GM20000 (cell line): ENCODE data around the gene RHCG.

Experiments used
- DNase-seq: peaks from one replicate; pipeline ENCODE4 v3.0.0; 2012; ENCODE audit warnings: low spot score
- TF ChIP-seq, protein P1 (sequence below): IDR thresholded peaks from 2 replicates; pipeline ENCODE4 v1.5.1; 2012; ENCODE audit warnings: mild to moderate bottlenecking, control low read depth; ENCODE audit errors: extremely low read depth, missing control alignments

Gene RHCG

DNA sequence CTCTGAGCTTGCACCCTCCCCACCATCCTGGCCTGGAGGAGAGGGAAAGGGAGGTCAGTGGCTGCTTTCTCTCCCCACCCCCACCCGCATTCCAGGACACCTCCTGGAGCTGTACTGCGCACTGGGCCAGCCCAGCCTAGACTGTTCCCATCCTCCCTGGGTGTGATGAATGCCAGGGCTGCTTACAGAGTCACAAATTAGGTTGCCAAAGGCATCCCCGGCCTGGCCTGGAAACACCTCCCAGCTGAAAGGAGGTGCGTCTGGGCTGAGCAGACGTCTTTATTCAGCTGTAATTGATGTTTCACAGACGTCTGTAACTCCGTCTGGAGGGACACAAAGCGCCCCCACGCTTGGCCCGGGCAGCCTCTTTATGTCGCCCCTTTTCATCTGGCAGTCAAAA is 47.6 kb downstream of the RHCG start:
- no peak for DNase-seq
- TF ChIP-seq, protein P1, sequence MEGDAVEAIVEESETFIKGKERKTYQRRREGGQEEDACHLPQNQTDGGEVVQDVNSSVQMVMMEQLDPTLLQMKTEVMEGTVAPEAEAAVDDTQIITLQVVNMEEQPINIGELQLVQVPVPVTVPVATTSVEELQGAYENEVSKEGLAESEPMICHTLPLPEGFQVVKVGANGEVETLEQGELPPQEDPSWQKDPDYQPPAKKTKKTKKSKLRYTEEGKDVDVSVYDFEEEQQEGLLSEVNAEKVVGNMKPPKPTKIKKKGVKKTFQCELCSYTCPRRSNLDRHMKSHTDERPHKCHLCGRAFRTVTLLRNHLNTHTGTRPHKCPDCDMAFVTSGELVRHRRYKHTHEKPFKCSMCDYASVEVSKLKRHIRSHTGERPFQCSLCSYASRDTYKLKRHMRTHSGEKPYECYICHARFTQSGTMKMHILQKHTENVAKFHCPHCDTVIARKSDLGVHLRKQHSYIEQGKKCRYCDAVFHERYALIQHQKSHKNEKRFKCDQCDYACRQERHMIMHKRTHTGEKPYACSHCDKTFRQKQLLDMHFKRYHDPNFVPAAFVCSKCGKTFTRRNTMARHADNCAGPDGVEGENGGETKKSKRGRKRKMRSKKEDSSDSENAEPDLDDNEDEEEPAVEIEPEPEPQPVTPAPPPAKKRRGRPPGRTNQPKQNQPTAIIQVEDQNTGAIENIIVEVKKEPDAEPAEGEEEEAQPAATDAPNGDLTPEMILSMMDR, result no peak

DNA sequence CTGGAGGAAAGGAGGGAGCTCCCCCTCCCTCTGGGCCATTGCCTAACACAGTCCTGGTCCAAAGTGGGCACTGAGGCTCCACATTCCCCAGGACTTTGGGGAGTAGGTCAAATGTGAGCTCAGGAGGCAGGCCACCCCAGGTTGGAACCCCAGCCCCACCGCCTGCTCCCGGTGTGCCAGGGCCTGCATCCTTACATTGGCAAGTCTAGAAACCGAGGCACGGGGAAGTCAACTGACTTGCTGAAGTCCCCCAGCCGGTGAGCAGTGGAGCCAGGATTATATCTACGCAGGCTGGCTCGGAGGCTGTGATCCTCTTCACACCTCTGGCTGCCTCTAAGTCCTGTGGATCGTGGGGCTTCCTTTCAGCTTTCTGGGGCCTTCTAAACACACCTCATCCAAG is 48.7 kb downstream of the RHCG start:
- TF ChIP-seq, protein P1, result no peak
- no peak for DNase-seq

DNA sequence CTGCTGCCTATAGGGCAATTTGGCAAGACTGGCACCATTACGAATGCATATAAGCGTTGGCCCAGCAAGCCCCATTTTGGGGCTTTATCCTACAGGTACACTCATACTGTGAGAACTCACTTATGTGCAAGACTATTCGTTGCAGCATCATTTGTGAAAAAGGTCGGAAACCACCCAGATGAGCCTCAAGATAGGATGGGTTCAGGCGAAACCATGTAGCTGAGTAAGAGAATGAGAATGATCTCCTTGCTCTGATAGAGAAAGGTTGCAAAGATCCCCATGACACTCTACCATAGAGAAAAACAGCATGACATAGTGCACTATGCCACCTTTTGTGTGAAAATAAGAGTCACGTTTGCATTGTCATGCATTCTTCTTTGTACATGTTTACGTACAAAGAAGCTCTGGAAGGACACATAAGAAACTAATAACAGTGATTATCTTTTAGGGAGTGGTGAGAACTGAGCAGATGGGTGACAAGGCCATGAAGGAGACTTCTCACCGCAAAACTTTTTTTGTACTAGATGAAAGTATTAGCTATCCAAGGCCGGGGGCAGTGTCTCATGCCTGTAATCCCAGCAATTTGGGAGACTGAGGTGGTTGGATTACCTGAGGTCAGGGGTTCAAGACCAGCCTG is 50.0 kb downstream of the RHCG start:
- DNase-seq, result no peak
- TF ChIP-seq, protein P1, result no peak

DNA sequence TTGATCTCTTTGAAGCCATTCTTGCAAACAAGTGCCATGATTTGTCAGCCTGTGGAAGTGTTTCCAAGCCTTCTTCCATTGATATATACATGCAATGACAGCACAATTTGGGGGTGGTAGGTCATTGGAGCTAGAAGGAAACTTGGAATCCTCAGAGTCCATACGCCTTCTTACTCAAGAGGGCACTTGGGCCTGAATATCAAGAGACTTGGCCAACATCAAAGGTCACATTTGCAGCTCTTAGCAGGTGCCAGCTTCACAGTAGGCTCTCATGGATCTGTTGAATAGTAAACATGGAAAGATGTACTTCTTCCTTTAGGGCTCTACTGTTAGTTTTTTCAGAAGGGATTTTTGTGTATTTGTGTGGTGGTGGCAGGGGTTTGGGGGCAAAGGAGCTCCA is 50.9 kb downstream of the RHCG start:
- DNase-seq, result no peak

DNA sequence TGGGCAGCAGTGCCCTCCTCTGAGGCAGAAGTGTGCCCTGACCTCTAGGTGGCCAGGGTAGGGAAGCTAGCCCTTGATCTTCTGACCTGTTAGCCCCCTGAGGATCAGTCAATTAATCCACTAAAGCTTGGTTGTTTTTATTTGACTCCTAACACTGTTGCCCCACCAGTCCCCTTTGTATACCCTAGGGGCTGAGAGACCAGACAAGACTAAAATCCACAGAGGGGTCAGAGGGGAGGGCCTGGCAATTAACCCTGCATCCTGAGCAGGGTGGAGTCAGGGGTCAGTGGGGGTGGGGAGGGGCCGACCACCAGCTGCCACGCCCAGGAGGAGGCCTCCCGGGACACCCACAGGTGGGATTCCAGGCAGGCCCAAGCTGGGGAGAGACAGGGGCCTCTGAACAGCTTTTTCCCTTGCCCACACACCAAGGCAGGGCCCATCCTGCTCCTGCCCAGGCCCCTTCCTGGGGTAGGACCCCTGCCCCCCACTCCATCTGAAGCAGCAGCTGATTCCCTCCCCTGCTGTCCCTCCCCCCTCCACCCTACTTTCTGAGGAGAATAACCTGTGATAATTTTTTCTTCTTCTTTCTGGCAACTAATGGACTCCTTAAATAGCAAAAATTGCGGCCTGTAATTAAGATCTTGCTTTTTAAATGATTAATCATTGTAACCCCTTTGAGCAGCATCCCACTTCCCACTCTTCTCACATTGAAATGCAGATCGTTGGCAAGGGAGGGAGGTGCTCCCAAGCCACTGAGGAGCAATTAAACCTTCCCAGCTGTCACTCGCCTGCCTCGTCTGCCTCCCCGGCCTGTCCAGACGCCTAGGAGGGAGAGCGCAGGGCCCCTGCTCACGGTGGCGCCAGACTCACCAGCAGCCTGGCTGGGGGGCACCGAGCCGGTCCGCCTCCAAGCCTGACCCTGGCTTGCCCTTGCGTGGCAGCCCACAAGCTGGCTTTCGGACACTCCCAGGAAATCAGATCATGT is 51.9 kb downstream of the RHCG start:
- no peak for DNase-seq
- TF ChIP-seq, protein P1, result no peak

More for the DNA sequence above, 50.9 kb downstream of the RHCG start:
- TF ChIP-seq, protein P1, result no peak

DNA sequence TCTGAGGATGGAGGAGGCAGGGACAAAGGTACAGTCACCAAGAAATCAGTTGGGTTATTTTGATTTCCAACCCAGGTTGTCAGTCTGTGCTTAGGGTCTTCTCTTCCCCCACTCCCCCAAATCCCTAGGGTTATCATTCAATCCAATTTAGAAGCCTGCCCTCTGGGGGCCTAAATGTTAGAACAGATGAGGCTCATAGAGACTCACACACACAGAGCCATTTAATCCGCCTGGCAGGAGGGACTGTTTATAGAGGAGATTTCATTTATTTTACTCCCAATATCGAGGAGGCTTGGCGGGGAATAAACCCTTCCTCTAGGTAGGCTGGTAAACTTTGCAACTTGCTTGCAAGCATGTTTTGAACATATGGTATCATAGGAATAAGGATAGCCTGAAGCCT is 52.8 kb downstream of the RHCG start:
- TF ChIP-seq, protein P1, result no peak
- DNase-seq, result no peak

DNA sequence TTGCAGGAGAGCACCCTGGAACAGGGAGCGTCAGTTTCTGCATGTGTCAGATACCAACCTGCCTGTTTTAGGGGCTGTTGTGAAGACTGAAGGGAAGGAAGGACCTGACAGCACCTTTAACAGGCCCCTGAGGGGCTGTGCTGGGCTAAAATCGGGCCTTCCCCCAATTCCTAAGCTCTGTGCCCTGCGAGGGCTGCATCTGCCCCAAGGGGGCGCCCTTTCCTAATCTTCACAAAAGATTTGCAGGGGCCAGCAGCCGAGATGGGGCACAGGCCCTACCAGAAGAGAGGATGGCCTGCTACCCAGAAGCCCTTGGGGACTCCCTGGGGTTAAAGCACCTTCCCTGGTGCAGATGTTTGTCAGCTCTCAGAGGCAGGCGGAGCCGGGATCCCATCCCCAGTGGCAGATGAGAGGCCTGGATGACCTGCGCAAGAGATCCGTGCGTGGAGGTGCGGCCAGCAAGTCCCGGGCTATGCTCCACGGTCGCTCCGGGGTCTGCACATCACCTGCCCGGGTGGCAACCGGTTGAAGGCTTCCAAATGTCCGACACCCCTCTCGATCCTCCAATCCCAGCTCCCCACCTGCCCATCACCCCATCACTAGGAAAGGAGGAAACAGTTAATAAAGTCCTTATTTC is 53.6 kb downstream of the RHCG start:
- TF ChIP-seq, protein P1, result peak; percentile 75
- peak; percentile 86 for DNase-seq
